HepG2 (cell line): ENCODE measurements around the gene HOXC10. TPM values are rescaled to one million over a fixed set of nuclear protein-coding genes. Genes with fewer than 3 reads are reported as not detected.

Source experiments
- ATAC-seq: fragments of 200-7000 bp; cut with Tn5 transposase; 3 replicates; pipeline ENCODE4 v1.9.1; 2020; ENCODE audit warnings: mild to moderate bottlenecking, moderate library complexity
- BruUV-seq: library from RNA; stranded (reverse); fragments of 400-500 nt; replicated peaks from 2 replicates; lab custom pipeline; 2021; lab: Mats Ljungman, UMichigan
- CTCF ChIA-PET: fragments of 300-600 bp; formaldehyde crosslinking; extraction: SDS; loops from one replicate; lab custom pipeline; 2021; ENCODE audit warnings: low total read pairs, inconsistent platforms, low intra/inter-chr PET ratio; lab: Yijun Ruan, JAX
- POLR2A ChIA-PET: fragments of 350-600 bp; sonication (Branson Sonifier 250); formaldehyde crosslinking; loops from one replicate; lab custom pipeline; 2020; ENCODE audit warnings: antibody characterized with exemption, inconsistent platforms; lab: Yijun Ruan, JAX
- DNase-seq: peaks from one replicate; pipeline ENCODE4 v3.0.0-alpha.2; 2015; ENCODE audit warnings: low spot score
- FAIRE-seq: peaks from 3 replicates; lab custom pipeline; 2011; peaks lifted over from hg19 to GRCh38; lab: Jason Lieb, UNC
- H2AFZ ChIP-seq: one replicate; pipeline ENCODE4 v1.6.1; 2011; ENCODE audit warnings: low read length, inconsistent platforms
- H3K27ac ChIP-seq: fragments of 300-600 bp; 3 replicates; pipeline ENCODE4 v1.8.0; 2011; ENCODE audit warnings: mixed run types, mild to moderate bottlenecking, mixed read lengths, low read length, inconsistent platforms; ENCODE audit not compliant: insufficient read depth; ENCODE audit errors: extremely low read length
- H3K27me3 ChIP-seq, 2 experiments: fragments of 200-600 bp in 1 of 2; 2 replicates in 1 of 2; 3 replicates in 1 of 2; pipeline versions ENCODE4 v1.6.0 to v1.8.0; 2011; ENCODE audit warnings: low read length in 2 of 2, mild to moderate bottlenecking in 2 of 2, moderate library complexity in 2 of 2, inconsistent platforms in 1 of 2; ENCODE audit not compliant: insufficient read depth in 2 of 2, control insufficient read depth in 1 of 2
- H3K36me3 ChIP-seq, 2 experiments: fragments of 200-600 bp in 1 of 2; replicated peaks in 1 of 2; 2 replicates in 1 of 2; 3 replicates in 1 of 2; pipeline versions ENCODE4 v1.5.1 to v1.8.0; 2011; ENCODE audit warnings: low read length in 2 of 2, inconsistent platforms in 1 of 2; ENCODE audit not compliant: insufficient read depth in 2 of 2, control insufficient read depth in 1 of 2
- H3K4me1 ChIP-seq: 2 replicates; pipeline ENCODE4 v1.5.1; 2012; ENCODE audit warnings: low read length, inconsistent platforms; ENCODE audit not compliant: insufficient read depth
- H3K4me2 ChIP-seq: 2 replicates; pipeline ENCODE4 v1.6.0; 2011; ENCODE audit warnings: low read depth, low read length, inconsistent platforms
- H3K4me3 ChIP-seq, 3 experiments: fragments of 200-600 bp in 1 of 3; sonication (generic), shearing (Covaris generic) in 1 of 3; replicated peaks in 1 of 3; 2 replicates each; pipeline ENCODE4 v1.5.1; 2011 to 2016; ENCODE audit warnings: low read length in 3 of 3, inconsistent platforms in 2 of 3, low read depth in 2 of 3, mild to moderate bottlenecking in 2 of 3, control low read depth in 1 of 3, mixed read lengths in 1 of 3; ENCODE audit not compliant: insufficient read depth in 1 of 3
- H3K79me2 ChIP-seq: one replicate; pipeline ENCODE4 v1.6.1; 2011; ENCODE audit warnings: low read length, inconsistent platforms; ENCODE audit not compliant: insufficient read depth
- H3K9ac ChIP-seq: 2 replicates; pipeline ENCODE4 v1.6.0; 2011; ENCODE audit warnings: mild to moderate bottlenecking, low read depth, low read length, inconsistent platforms; ENCODE audit not compliant: insufficient read depth
- H3K9me3 ChIP-seq: 2 replicates; pipeline ENCODE4 v1.5.1; 2012; ENCODE audit warnings: mild to moderate bottlenecking, low read length
- H4K20me1 ChIP-seq: 2 replicates; pipeline ENCODE4 v1.6.0; 2011; ENCODE audit warnings: inconsistent platforms, mild to moderate bottlenecking, low read length, moderate library complexity; ENCODE audit not compliant: insufficient read depth
- EED ChIP-seq: sonication (generic); formaldehyde crosslinking; IDR thresholded peaks from 2 replicates; pipeline ENCODE4 v1.5.0; 2020; ENCODE audit warnings: mild to moderate bottlenecking, missing genetic modification reagents
- HOXA7 ChIP-seq: sonication (generic); formaldehyde crosslinking; IDR thresholded peaks from 2 replicates; pipeline ENCODE4 v1.8.1; 2022; ENCODE audit warnings: mild to moderate bottlenecking, missing genetic modification reagents, moderate library complexity
- RBFOX2 ChIP-seq: fragments of 200-400 bp; formaldehyde crosslinking; IDR thresholded peaks from 2 replicates; pipeline ENCODE4 v1.6.1; 2017; ENCODE audit warnings: low read depth, mild to moderate bottlenecking, low read length
- RFX5 ChIP-seq: IDR thresholded peaks from 2 replicates; pipeline ENCODE4 v1.6.1; 2011; ENCODE audit warnings: low read depth, low read length, improper control_type of control experiment
- SMC3 ChIP-seq: IDR thresholded peaks from 2 replicates; pipeline ENCODE4 v1.6.1; 2011; ENCODE audit warnings: low read length, improper control_type of control experiment
- TCF7 ChIP-seq: sonication (generic); IDR thresholded peaks from 2 replicates; pipeline ENCODE4 v1.6.1; 2016; ENCODE audit warnings: antibody characterized with exemption, low read depth
- ZNF558 ChIP-seq: sonication (generic); formaldehyde crosslinking; IDR thresholded peaks from 2 replicates; pipeline ENCODE4 v1.9.0; 2022; ENCODE audit warnings: mild to moderate bottlenecking, missing genetic modification reagents, borderline replicate concordance
- ZNF775 ChIP-seq: sonication (generic); formaldehyde crosslinking; IDR thresholded peaks from 2 replicates; pipeline ENCODE4 v1.4.0; 2020; ENCODE audit warnings: missing genetic modification reagents, mild to moderate bottlenecking, moderate library complexity, borderline replicate concordance
- WGBS: methylation state at CpG from one replicate; pipeline ENCODE4 v1.1.6; 2017; ENCODE audit warnings: low lambda C conversion rate; 5-methylcytosine and 5-hydroxymethylcytosine counted together
- in situ Hi-C: cut with HindIII; loops from 2 replicates; pipeline ENCODE4 v1.10.0; 2017; ENCODE audit warnings: low pct_unique_long_range_greater_than_20kb; ENCODE audit not compliant: extremely low pct_ligation_motif_present
- intact Hi-C: fragments of 100-400 bp; cut with micrococcal nuclease; formaldehyde crosslinking; loops from one replicate; pipeline ENCODE4 v1.10.0; 2022; ENCODE audit not compliant: unreplicated experiment
- polyA plus RNA-seq, 8 experiments: library from polyadenylated mRNA; depleted of rRNA in 3 of 8; stranded (reverse) in 7 of 8; unstranded in 1 of 8; fragments of >200 nt; fragmentation: Illumina TruSeq in 4 of 8; extraction: Trizol in 4 of 8; gene quantifications; 2 replicates each; pipeline versions ENCODE4 v1.2.1 to v1.2.3, GENCODE V29; 2011 to 2016; ENCODE audit warnings: low read depth in 4 of 8, missing spikeins in 1 of 8, mixed read lengths in 1 of 8; ENCODE audit not compliant: insufficient read depth in 1 of 8
- total RNA-seq, 5 experiments: library from RNA; depleted of rRNA; stranded (reverse); fragments of >200 nt; fragmentation: Illumina TruSeq; extraction: Trizol; gene quantifications; 2 replicates each; pipeline ENCODE4 v1.2.3, GENCODE V29; 2016; ENCODE audit warnings: low read depth in 1 of 5
- TF ChIP-seq, protein P1 (sequence below): sonication (generic); formaldehyde crosslinking; IDR thresholded peaks from 2 replicates; pipeline ENCODE4 v1.4.0; 2020; ENCODE audit warnings: missing genetic modification reagents
- TF ChIP-seq, protein P2 (sequence below): IDR thresholded peaks from 2 replicates; pipeline ENCODE4 v1.4.0; 2020; ENCODE audit warnings: mild to moderate bottlenecking, missing genetic modification reagents
- TF ChIP-seq, protein P3 (sequence below): sonication (generic); formaldehyde crosslinking; IDR thresholded peaks from 2 replicates; pipeline ENCODE4 v1.8.1; 2023; ENCODE audit warnings: missing genetic modification reagents, mild to moderate bottlenecking, borderline replicate concordance
- TF ChIP-seq, protein P4 (sequence below): sonication (generic); formaldehyde crosslinking; IDR thresholded peaks from 2 replicates; pipeline ENCODE4 v1.4.0; 2020; ENCODE audit warnings: missing genetic modification reagents
- TF ChIP-seq, protein P5 (sequence below): sonication (generic); formaldehyde crosslinking; IDR thresholded peaks from 2 replicates; pipeline ENCODE4 v1.8.0; 2022; ENCODE audit warnings: missing genetic modification reagents, mild to moderate bottlenecking, borderline replicate concordance

The HOXC10 gene
- total and polyA plus RNA-seq, 2 of the 13 experiments (the other 11 are each of a cell fraction or from before 2014, with no cell fraction given) = not detected

DNA sequence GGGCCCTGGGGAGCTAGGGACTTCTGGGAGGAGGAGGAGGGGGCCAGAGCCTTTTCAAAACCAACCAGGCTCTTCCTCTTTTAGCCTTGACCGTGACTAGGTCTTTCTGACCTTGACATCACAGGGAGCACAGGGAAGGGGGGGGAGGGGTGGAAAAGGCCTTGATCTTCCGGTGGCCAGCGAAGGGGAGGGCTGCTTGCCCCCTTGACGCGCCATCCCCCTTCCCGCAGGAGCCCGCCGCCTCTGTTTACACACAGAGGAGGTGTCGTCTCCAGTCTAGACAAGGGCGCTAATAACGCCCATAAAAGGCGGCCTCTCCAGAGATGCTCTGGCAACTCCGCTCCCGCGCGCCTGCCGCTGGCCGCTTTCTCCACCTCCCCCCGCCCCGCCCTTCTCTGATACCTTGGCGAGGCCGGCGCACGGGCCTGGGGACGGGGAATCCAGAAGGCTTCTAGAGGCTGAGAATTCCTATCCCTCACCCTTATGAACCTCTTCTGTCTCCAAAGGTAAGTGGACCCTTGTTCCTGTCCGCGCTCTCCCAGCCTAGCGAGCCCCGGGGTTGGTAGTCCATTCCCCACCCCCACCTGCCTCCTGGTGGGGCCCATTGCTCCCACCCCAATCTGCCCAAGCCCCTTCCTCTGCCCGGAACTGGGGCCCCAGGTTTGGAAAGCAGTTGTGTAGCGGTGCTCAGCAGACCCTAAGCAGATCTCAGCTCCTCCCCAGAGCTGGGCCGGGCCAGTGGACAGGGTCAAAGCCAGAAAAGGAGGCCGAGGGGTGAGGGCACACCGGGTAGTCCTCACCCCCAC, 35.1 kb upstream of the HOXC10 start:
- H3K4me1 ChIP-seq = peaks cover 27% of the 10 kb centered on the region
- no peak for FAIRE-seq
- H3K27me3 ChIP-seq = peaks cover 18 to 90% of the 10 kb centered on the region in 2 experiments
- no TSS peak for BruUV-seq
- peaks cover 5% of the 10 kb centered on the region; the same call in 1 of the 2 replicates for H4K20me1 ChIP-seq
- H3K9ac ChIP-seq = no peak overlapping the region
- DNase-seq = peak; percentile 50
- in situ Hi-C loops (loop anchor here (25.0 kb wide), 1 partner anchor 163 kb away; no protein-coding TSS in a partner anchor), intact Hi-C loops (no loop called here)
- no peak overlapping the region for H2AFZ ChIP-seq
- no peaks in the 10 kb centered on the region for H3K36me3 ChIP-seq
- no peak overlapping the region for H3K4me3 ChIP-seq
- ChIA-PET POLR2A (no interaction called here), CTCF (interaction anchor here (1.7 kb wide), 1 partner anchor 182 kb away, joined by 5 read pairs; no protein-coding TSS in a partner anchor)
- ATAC-seq = peak; percentile 41
- 26% methylated on average over 10 of the region's 34 CpGs for WGBS
- no peaks in the 10 kb centered on the region for H3K79me2 ChIP-seq
- no peak overlapping the region for H3K4me2 ChIP-seq
- H3K9me3 ChIP-seq = no peaks in the 10 kb centered on the region
- no peak overlapping the region for H3K27ac ChIP-seq
- TF ChIP-seq EED (CRISPR knock-in tag) (no peak), TCF7 (peak; percentile 41; the same call in 1 of the 2 replicates), ZNF558 (CRISPR knock-in tag) (no peak), RFX5 (no peak), RBFOX2 (no peak), ZNF775 (no peak), SMC3 (no peak), HOXA7 (CRISPR knock-in tag) (no peak)
- TF ChIP-seq, protein P1, sequence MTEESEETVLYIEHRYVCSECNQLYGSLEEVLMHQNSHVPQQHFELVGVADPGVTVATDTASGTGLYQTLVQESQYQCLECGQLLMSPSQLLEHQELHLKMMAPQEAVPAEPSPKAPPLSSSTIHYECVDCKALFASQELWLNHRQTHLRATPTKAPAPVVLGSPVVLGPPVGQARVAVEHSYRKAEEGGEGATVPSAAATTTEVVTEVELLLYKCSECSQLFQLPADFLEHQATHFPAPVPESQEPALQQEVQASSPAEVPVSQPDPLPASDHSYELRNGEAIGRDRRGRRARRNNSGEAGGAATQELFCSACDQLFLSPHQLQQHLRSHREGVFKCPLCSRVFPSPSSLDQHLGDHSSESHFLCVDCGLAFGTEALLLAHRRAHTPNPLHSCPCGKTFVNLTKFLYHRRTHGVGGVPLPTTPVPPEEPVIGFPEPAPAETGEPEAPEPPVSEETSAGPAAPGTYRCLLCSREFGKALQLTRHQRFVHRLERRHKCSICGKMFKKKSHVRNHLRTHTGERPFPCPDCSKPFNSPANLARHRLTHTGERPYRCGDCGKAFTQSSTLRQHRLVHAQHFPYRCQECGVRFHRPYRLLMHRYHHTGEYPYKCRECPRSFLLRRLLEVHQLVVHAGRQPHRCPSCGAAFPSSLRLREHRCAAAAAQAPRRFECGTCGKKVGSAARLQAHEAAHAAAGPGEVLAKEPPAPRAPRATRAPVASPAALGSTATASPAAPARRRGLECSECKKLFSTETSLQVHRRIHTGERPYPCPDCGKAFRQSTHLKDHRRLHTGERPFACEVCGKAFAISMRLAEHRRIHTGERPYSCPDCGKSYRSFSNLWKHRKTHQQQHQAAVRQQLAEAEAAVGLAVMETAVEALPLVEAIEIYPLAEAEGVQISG (CRISPR knock-in tag) = no peak
- TF ChIP-seq, protein P2, sequence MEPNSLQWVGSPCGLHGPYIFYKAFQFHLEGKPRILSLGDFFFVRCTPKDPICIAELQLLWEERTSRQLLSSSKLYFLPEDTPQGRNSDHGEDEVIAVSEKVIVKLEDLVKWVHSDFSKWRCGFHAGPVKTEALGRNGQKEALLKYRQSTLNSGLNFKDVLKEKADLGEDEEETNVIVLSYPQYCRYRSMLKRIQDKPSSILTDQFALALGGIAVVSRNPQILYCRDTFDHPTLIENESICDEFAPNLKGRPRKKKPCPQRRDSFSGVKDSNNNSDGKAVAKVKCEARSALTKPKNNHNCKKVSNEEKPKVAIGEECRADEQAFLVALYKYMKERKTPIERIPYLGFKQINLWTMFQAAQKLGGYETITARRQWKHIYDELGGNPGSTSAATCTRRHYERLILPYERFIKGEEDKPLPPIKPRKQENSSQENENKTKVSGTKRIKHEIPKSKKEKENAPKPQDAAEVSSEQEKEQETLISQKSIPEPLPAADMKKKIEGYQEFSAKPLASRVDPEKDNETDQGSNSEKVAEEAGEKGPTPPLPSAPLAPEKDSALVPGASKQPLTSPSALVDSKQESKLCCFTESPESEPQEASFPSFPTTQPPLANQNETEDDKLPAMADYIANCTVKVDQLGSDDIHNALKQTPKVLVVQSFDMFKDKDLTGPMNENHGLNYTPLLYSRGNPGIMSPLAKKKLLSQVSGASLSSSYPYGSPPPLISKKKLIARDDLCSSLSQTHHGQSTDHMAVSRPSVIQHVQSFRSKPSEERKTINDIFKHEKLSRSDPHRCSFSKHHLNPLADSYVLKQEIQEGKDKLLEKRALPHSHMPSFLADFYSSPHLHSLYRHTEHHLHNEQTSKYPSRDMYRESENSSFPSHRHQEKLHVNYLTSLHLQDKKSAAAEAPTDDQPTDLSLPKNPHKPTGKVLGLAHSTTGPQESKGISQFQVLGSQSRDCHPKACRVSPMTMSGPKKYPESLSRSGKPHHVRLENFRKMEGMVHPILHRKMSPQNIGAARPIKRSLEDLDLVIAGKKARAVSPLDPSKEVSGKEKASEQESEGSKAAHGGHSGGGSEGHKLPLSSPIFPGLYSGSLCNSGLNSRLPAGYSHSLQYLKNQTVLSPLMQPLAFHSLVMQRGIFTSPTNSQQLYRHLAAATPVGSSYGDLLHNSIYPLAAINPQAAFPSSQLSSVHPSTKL (CRISPR knock-in tag) = peak; percentile 33
- TF ChIP-seq, protein P3, sequence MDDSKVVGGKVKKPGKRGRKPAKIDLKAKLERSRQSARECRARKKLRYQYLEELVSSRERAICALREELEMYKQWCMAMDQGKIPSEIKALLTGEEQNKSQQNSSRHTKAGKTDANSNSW = no peak
- TF ChIP-seq, protein P4, sequence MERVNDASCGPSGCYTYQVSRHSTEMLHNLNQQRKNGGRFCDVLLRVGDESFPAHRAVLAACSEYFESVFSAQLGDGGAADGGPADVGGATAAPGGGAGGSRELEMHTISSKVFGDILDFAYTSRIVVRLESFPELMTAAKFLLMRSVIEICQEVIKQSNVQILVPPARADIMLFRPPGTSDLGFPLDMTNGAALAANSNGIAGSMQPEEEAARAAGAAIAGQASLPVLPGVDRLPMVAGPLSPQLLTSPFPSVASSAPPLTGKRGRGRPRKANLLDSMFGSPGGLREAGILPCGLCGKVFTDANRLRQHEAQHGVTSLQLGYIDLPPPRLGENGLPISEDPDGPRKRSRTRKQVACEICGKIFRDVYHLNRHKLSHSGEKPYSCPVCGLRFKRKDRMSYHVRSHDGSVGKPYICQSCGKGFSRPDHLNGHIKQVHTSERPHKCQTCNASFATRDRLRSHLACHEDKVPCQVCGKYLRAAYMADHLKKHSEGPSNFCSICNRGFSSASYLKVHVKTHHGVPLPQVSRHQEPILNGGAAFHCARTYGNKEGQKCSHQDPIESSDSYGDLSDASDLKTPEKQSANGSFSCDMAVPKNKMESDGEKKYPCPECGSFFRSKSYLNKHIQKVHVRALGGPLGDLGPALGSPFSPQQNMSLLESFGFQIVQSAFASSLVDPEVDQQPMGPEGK (CRISPR knock-in tag) = peak; percentile 37; the same call in 1 of the 2 replicates
- TF ChIP-seq, protein P5, sequence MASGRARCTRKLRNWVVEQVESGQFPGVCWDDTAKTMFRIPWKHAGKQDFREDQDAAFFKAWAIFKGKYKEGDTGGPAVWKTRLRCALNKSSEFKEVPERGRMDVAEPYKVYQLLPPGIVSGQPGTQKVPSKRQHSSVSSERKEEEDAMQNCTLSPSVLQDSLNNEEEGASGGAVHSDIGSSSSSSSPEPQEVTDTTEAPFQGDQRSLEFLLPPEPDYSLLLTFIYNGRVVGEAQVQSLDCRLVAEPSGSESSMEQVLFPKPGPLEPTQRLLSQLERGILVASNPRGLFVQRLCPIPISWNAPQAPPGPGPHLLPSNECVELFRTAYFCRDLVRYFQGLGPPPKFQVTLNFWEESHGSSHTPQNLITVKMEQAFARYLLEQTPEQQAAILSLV (CRISPR knock-in tag) = no peak
